CD14-positive monocyte (primary cell): ENCODE data around the gene CDCA4. TPM values are rescaled to one million over a fixed set of nuclear protein-coding genes. Genes with fewer than 3 reads are reported as not detected.

ENCODE experiments used
- DNase-seq, 3 donors: peaks; one replicate each; pipeline ENCODE4 v3.0.0-alpha.2; 2011 to 2022
- H2AFZ ChIP-seq: 2 replicates; pipeline ENCODE4 v1.6.0; 2012; ENCODE audit warnings: mild to moderate bottlenecking, low read depth, low read length, inconsistent platforms; ENCODE audit not compliant: insufficient read depth, poor library complexity, severe bottlenecking
- H3K27ac ChIP-seq, 2 donors: 1 replicate in 1 of 2; 2 replicates in 1 of 2; pipeline ENCODE4 v1.5.1; 2012 to 2013; ENCODE audit warnings: low read length in 2 of 2, control low read depth in 1 of 2, inconsistent platforms in 1 of 2, low read depth in 1 of 2, mild to moderate bottlenecking in 1 of 2
- H3K27me3 ChIP-seq, 2 donors: one replicate each; pipeline versions ENCODE4 v1.6.0 to v1.6.1; 2011 to 2013; ENCODE audit warnings: low read length in 2 of 2; ENCODE audit not compliant: control insufficient read depth in 2 of 2, insufficient read depth in 2 of 2
- H3K36me3 ChIP-seq, 2 donors: replicated peaks in 1 of 2; 1 replicate in 1 of 2; 2 replicates in 1 of 2; pipeline versions ENCODE4 v1.5.1 to v1.6.1; 2012 to 2013; ENCODE audit warnings: low read length in 2 of 2, control low read depth in 1 of 2, inconsistent platforms in 1 of 2, mild to moderate bottlenecking in 1 of 2; ENCODE audit not compliant: insufficient read depth in 2 of 2, control insufficient read depth in 1 of 2
- H3K4me1 ChIP-seq, 2 donors: 1 replicate in 1 of 2; 2 replicates in 1 of 2; pipeline versions ENCODE4 v1.5.1 to v1.6.1; 2012 to 2013; ENCODE audit warnings: low read length in 2 of 2, control low read depth in 1 of 2, inconsistent platforms in 1 of 2, mild to moderate bottlenecking in 1 of 2, moderate library complexity in 1 of 2; ENCODE audit not compliant: insufficient read depth in 2 of 2, control insufficient read depth in 1 of 2
- H3K4me2 ChIP-seq: replicated peaks from 2 replicates; pipeline ENCODE3; 2012; ENCODE audit warnings: low read length, moderate library complexity, mild to moderate bottlenecking; ENCODE audit not compliant: poor library complexity, severe bottlenecking; ENCODE audit errors: extremely low read depth
- H3K4me3 ChIP-seq, 3 experiments: fragments of 200-600 bp in 1 of 3; sonication (generic) in 1 of 3; replicated peaks in 1 of 3; 1 replicate in 2 of 3; 2 replicates in 1 of 3; pipeline ENCODE4 v1.5.1; 2011 to 2013; ENCODE audit warnings: low read length in 3 of 3, mild to moderate bottlenecking in 3 of 3, control low read depth in 2 of 3, low read depth in 2 of 3, inconsistent platforms in 1 of 3, moderate library complexity in 1 of 3
- H3K79me2 ChIP-seq: 2 replicates; pipeline ENCODE4 v1.6.0; 2012; ENCODE audit warnings: mild to moderate bottlenecking, control low read depth, inconsistent platforms, low read length, moderate library complexity; ENCODE audit not compliant: insufficient read depth
- H3K9ac ChIP-seq: 2 replicates; pipeline ENCODE4 v1.6.0; 2017; ENCODE audit warnings: low read length, mild to moderate bottlenecking; ENCODE audit not compliant: insufficient read depth, poor library complexity, severe bottlenecking
- H3K9me3 ChIP-seq, 2 donors: replicated peaks in 1 of 2; 1 replicate in 1 of 2; 2 replicates in 1 of 2; pipeline versions ENCODE4 v1.5.1 to v1.6.1; 2012 to 2013; ENCODE audit warnings: low read length in 2 of 2, control low read depth in 1 of 2; ENCODE audit not compliant: control insufficient read depth in 1 of 2, insufficient read depth in 1 of 2
- H4K20me1 ChIP-seq: 2 replicates; pipeline ENCODE4 v1.6.0; 2012; ENCODE audit warnings: mild to moderate bottlenecking, low read length, control low read depth, moderate library complexity; ENCODE audit not compliant: insufficient read depth
- H3K27ac Mint-ChIP-seq, 7 donors: one replicate each; pipeline ENCODE4 v1.8.0; 2020; ENCODE audit warnings: mild to moderate bottlenecking in 7 of 7, mixed read lengths in 7 of 7, moderate library complexity in 6 of 7, inconsistent platforms in 2 of 7
- H3K27me3 Mint-ChIP-seq, 3 donors: one replicate each; pipeline ENCODE4 v1.8.0; 2021 to 2022; ENCODE audit warnings: low read depth in 3 of 3, mild to moderate bottlenecking in 3 of 3, mixed read lengths in 3 of 3, moderate library complexity in 3 of 3, inconsistent platforms in 1 of 3
- H3K36me3 Mint-ChIP-seq, 2 donors: one replicate each; pipeline ENCODE4 v1.8.0; 2020; ENCODE audit warnings: mixed read lengths in 2 of 2, inconsistent platforms in 1 of 2, mild to moderate bottlenecking in 1 of 2
- H3K4me1 Mint-ChIP-seq: one replicate; pipeline ENCODE4 v1.8.0; 2020; ENCODE audit warnings: mild to moderate bottlenecking, mixed read lengths
- H3K4me3 Mint-ChIP-seq, 2 donors: one replicate each; pipeline ENCODE4 v1.8.0; 2020; ENCODE audit warnings: mild to moderate bottlenecking in 2 of 2, mixed read lengths in 2 of 2, moderate library complexity in 1 of 2
- H3K9me3 Mint-ChIP-seq, 7 donors: one replicate each; pipeline ENCODE4 v1.8.0; 2020 to 2022; ENCODE audit warnings: mixed read lengths in 7 of 7, mild to moderate bottlenecking in 6 of 7, moderate library complexity in 6 of 7, inconsistent platforms in 2 of 7
- CTCF ChIP-seq: fragments of 200-600 bp; IDR thresholded peaks from one replicate; pipeline ENCODE4 v1.8.0; 2022; ENCODE audit warnings: antibody characterized with exemption, mild to moderate bottlenecking
- WGBS: methylation state at CpG from one replicate; pipeline ENCODE4 v1.1.5; 2013; ENCODE audit warnings: missing lambda C conversion rate; ENCODE audit not compliant: insufficient coverage; 5-methylcytosine and 5-hydroxymethylcytosine counted together
- intact Hi-C, 2 donors: fragments of 100-400 bp; cut with micrococcal nuclease; formaldehyde crosslinking; loops; one replicate each; pipeline versions ENCODE4 v1.15.0 to v1.15.1; 2023
- polyA plus RNA-seq, 3 donors: library from polyadenylated mRNA; depleted of rRNA in 1 of 3; unstranded in 2 of 3; stranded (reverse) in 1 of 3; fragments of 300-500 nt in 2 of 3; fragments of >200 nt in 1 of 3; fragmentation: Illumina TruSeq in 2 of 3; gene quantifications; 1 replicate in 2 of 3; 2 replicates in 1 of 3; pipeline ENCODE4 v1.2.3, GENCODE V29; 2012 to 2021

The CDCA4 gene
- polyA plus RNA-seq, 3 donors = 8.6 to 12.0 (median 11.6) TPM

- Histone ChIP-seq H2AFZ (no peak overlapping the region), H3K9ac (no peak overlapping the region), H3K36me3 (no peaks in the 10 kb centered on the region), H3K27ac (no peak overlapping the region), H4K20me1 (no peaks in the 10 kb centered on the region), H3K79me2 (no peaks in the 10 kb centered on the region), H3K4me3 (no peak overlapping the region), H3K9me3 (no peaks in the 10 kb centered on the region), H3K4me1 (no peaks in the 10 kb centered on the region), H3K4me2 (no peak overlapping the region), H3K27me3 (peaks cover 2 to 23% of the 10 kb centered on the region in 2 donors)
- peaks cover 20 to 38% (median 29%) of the 10 kb centered on the region in 3 donors for H3K27me3 Mint-ChIP-seq
- H3K4me3 Mint-ChIP-seq = peak overlapping the region in 1 of 2 donors; percentile 63
- TF ChIP-seq CTCF = no peak
- no peak overlapping the region for H3K27ac Mint-ChIP-seq
- WGBS = 6% methylated on average over 27 of the region's 36 CpGs
- H3K36me3 Mint-ChIP-seq = no peaks in the 10 kb centered on the region
- DNase-seq = peak in 1 of 3 donors; percentile 8
- peaks cover 4% of the 10 kb centered on the region for H3K4me1 Mint-ChIP-seq
- intact Hi-C loops = no loop called here
- peaks cover 0 to 3% (median 0%) of the 10 kb centered on the region in 7 donors for H3K9me3 Mint-ChIP-seq
These were observed 53.3 kb downstream of the CDCA4 start for GRCh38 chr14:104967386-104968152.

DNA sequence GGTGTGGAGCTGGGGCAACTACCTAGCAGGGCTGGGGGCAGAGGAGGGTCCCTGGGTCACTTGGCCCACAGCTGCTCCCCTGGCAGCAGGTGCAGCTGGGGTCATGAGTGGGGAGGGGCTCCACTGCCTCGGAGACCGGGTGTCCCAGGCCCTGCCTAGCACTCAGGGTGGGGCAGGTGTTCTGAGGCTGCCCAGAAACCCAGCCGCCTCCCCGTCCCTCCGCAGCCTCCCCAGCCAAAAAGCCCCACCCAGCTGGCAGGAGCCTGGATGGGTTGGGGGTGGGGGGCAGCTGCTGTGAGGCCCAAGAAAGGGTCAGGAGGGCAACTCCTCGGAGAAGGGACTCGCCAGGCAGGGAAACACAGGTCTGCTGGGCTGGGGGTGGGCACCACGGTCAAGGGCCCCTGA is 53.9 kb downstream of the CDCA4 start:
- Histone ChIP-seq H3K9ac (no peak overlapping the region), H3K4me2 (no peak overlapping the region), H3K4me1 (no peaks in the 10 kb centered on the region), H2AFZ (no peak overlapping the region), H3K36me3 (no peaks in the 10 kb centered on the region), H3K9me3 (no peaks in the 10 kb centered on the region), H4K20me1 (no peaks in the 10 kb centered on the region), H3K27me3 (peaks cover 2 to 23% of the 10 kb centered on the region in 2 donors), H3K4me3 (no peak overlapping the region), H3K27ac (no peak overlapping the region), H3K79me2 (no peaks in the 10 kb centered on the region)
- peaks cover 4% of the 10 kb centered on the region for H3K4me1 Mint-ChIP-seq
- peaks cover 19 to 38% (median 29%) of the 10 kb centered on the region in 3 donors for H3K27me3 Mint-ChIP-seq
- peak overlapping the region in 1 of 2 donors; percentile 60 for H3K4me3 Mint-ChIP-seq
- WGBS = 70% methylated on average over 3 of the region's 8 CpGs
- H3K9me3 Mint-ChIP-seq = peaks cover 0 to 3% (median 0%) of the 10 kb centered on the region in 7 donors
- TF ChIP-seq CTCF = no peak
- intact Hi-C loops = no loop called here
- H3K27ac Mint-ChIP-seq = no peak overlapping the region
- no peak for DNase-seq
- no peaks in the 10 kb centered on the region for H3K36me3 Mint-ChIP-seq
